Measurements from ENCODE around the gene DPRX. TPM values are rescaled to one million over a fixed set of nuclear protein-coding genes. Genes with fewer than 3 reads are reported as not detected.

DPRX gene
- total RNA-seq, 2 donors from 2014 or later: not detected

GRCh38 chr19:53626486-53626885, 5.3 kb upstream of the DPRX start:
- no peak overlapping the region for H3K27ac ChIP-seq
- intact Hi-C loops (cut with DNase I): no loop called here
- no peak for DNase-seq (ENCODE audit: low spot score)
- H3K9me3 ChIP-seq: no peaks in the 10 kb centered on the region
- H3K36me3 ChIP-seq: no peaks in the 10 kb centered on the region
- no peaks in the 10 kb centered on the region for H3K4me1 ChIP-seq (replicated peaks)
- no peak for TF ChIP-seq CTCF (IDR thresholded peaks at IDR 0.05)
- no peak for TF ChIP-seq POLR2A (IDR thresholded peaks at IDR 0.05)
- no peak for TF ChIP-seq POLR2AphosphoS5 (IDR thresholded peaks at IDR 0.05)
- no peaks in the 10 kb centered on the region for H3K27me3 ChIP-seq (replicated peaks; ENCODE audit: insufficient read depth)
- WGBS: 93% methylated on average over 9 of the region's 9 CpGs
- H3K4me3 ChIP-seq: no peak overlapping the region

GRCh38 chr19:53626976-53627375, 4.8 kb upstream of the DPRX start:
- intact Hi-C loops (cut with DNase I): no loop called here
- no peak for DNase-seq (ENCODE audit: low spot score)
- Histone ChIP-seq H3K4me3 (no peak overlapping the region), H3K9me3 (no peaks in the 10 kb centered on the region), H3K27me3 (replicated peaks; ENCODE audit: insufficient read depth) (no peaks in the 10 kb centered on the region), H3K27ac (no peak overlapping the region), H3K4me1 (replicated peaks) (no peaks in the 10 kb centered on the region), H3K36me3 (no peaks in the 10 kb centered on the region)
- 67% methylated on average over 6 of the region's 6 CpGs for WGBS
- no peak for TF ChIP-seq POLR2A (IDR thresholded peaks at IDR 0.05)
- TF ChIP-seq POLR2AphosphoS5 (IDR thresholded peaks at IDR 0.05): no peak
- no peak for TF ChIP-seq CTCF (IDR thresholded peaks at IDR 0.05)

GRCh38 chr19:53634768-53635167, 3.0 kb downstream of the DPRX start:
- Histone ChIP-seq H3K9me3 (no peaks in the 10 kb centered on the region), H3K4me3 (no peak overlapping the region), H3K4me1 (replicated peaks) (no peaks in the 10 kb centered on the region), H3K27me3 (replicated peaks; ENCODE audit: insufficient read depth) (no peaks in the 10 kb centered on the region), H3K36me3 (no peaks in the 10 kb centered on the region), H3K27ac (no peak overlapping the region)
- 46% methylated on average over 10 of the region's 10 CpGs for WGBS
- DNase-seq (ENCODE audit: low spot score): no peak
- intact Hi-C loops (cut with DNase I): no loop called here
- TF ChIP-seq CTCF (IDR thresholded peaks at IDR 0.05): no peak
- no peak for TF ChIP-seq POLR2AphosphoS5 (IDR thresholded peaks at IDR 0.05)
- no peak for TF ChIP-seq POLR2A (IDR thresholded peaks at IDR 0.05)

- intact Hi-C loops (cut with DNase I): no loop called here
- Histone ChIP-seq H3K9me3 (no peaks in the 10 kb centered on the region), H3K27ac (no peak overlapping the region), H3K4me1 (replicated peaks) (peaks cover 3% of the 10 kb centered on the region), H3K27me3 (replicated peaks; ENCODE audit: insufficient read depth) (no peaks in the 10 kb centered on the region), H3K4me3 (no peak overlapping the region), H3K36me3 (no peaks in the 10 kb centered on the region)
- TF ChIP-seq POLR2A (IDR thresholded peaks at IDR 0.05) (no peak), CTCF (IDR thresholded peaks at IDR 0.05) (no peak), POLR2AphosphoS5 (IDR thresholded peaks at IDR 0.05) (no peak)
- 70% methylated on average over 7 of the region's 7 CpGs for WGBS
- no peak for DNase-seq (ENCODE audit: low spot score)
These were observed 7.7 kb downstream of the DPRX start for GRCh38 chr19:53639471-53639870.

GRCh38 chr19:53642381-53643099, 10.7 kb downstream of the DPRX start:
- Histone ChIP-seq H3K4me1 (replicated peaks) (peaks cover 3% of the 10 kb centered on the region), H3K27ac (no peak overlapping the region), H3K9me3 (no peaks in the 10 kb centered on the region), H3K36me3 (no peaks in the 10 kb centered on the region), H3K4me3 (no peak overlapping the region), H3K27me3 (replicated peaks; ENCODE audit: insufficient read depth) (no peaks in the 10 kb centered on the region)
- TF ChIP-seq POLR2A (IDR thresholded peaks at IDR 0.05): no peak
- no peak for TF ChIP-seq POLR2AphosphoS5 (IDR thresholded peaks at IDR 0.05)
- TF ChIP-seq CTCF (IDR thresholded peaks at IDR 0.05): no peak
- intact Hi-C loops (cut with DNase I): no loop called here
- WGBS: 41% methylated on average over 8 of the region's 8 CpGs
- no peak for DNase-seq (ENCODE audit: low spot score)

Data from prostate gland (tissue), 2 donors.